Chondrocyte (in vitro differentiated cells): ENCODE data around the gene DHCR24. TPM values are rescaled to one million over a fixed set of nuclear protein-coding genes. Genes with fewer than 3 reads are reported as not detected.

Source experiments
- DNase-seq: peaks from one replicate; pipeline ENCODE4 v3.0.0; 2021; ENCODE audit warnings: mixed read lengths, low spot score
- H3K27ac Mint-ChIP-seq: one replicate; pipeline ENCODE4 v1.8.0; 2021; ENCODE audit warnings: mild to moderate bottlenecking, moderate library complexity, mixed read lengths; ENCODE audit not compliant: unreplicated experiment
- H3K27me3 Mint-ChIP-seq: 2 replicates; pipeline ENCODE4 v1.8.0; 2021; ENCODE audit warnings: low read depth, mixed read lengths
- H3K36me3 Mint-ChIP-seq: 2 replicates; pipeline ENCODE4 v1.8.0; 2021; ENCODE audit warnings: low read depth, mixed read lengths
- H3K4me1 Mint-ChIP-seq: 2 replicates; pipeline ENCODE4 v1.8.0; 2021; ENCODE audit warnings: low read depth, mild to moderate bottlenecking, mixed read lengths
- H3K4me3 Mint-ChIP-seq: one replicate; pipeline ENCODE4 v1.8.0; 2021; ENCODE audit warnings: mild to moderate bottlenecking, moderate library complexity, mixed read lengths; ENCODE audit not compliant: unreplicated experiment
- H3K9me3 Mint-ChIP-seq: 2 replicates; pipeline ENCODE4 v1.8.0; 2021; ENCODE audit warnings: low read depth, mixed read lengths
- CTCF ChIP-seq: fragments of 200-600 bp; sonication (generic); IDR thresholded peaks from 2 replicates; pipeline ENCODE4 v1.5.0; 2021; ENCODE audit warnings: antibody characterized with exemption, mild to moderate bottlenecking, moderate library complexity
- total RNA-seq: library from RNA; stranded (reverse); gene quantifications from 3 replicates; pipeline ENCODE4 v1.2.1, GENCODE V29; 2021

The DHCR24 gene
- total RNA-seq, 1 donor from 2014 or later = 129 TPM

DNA sequence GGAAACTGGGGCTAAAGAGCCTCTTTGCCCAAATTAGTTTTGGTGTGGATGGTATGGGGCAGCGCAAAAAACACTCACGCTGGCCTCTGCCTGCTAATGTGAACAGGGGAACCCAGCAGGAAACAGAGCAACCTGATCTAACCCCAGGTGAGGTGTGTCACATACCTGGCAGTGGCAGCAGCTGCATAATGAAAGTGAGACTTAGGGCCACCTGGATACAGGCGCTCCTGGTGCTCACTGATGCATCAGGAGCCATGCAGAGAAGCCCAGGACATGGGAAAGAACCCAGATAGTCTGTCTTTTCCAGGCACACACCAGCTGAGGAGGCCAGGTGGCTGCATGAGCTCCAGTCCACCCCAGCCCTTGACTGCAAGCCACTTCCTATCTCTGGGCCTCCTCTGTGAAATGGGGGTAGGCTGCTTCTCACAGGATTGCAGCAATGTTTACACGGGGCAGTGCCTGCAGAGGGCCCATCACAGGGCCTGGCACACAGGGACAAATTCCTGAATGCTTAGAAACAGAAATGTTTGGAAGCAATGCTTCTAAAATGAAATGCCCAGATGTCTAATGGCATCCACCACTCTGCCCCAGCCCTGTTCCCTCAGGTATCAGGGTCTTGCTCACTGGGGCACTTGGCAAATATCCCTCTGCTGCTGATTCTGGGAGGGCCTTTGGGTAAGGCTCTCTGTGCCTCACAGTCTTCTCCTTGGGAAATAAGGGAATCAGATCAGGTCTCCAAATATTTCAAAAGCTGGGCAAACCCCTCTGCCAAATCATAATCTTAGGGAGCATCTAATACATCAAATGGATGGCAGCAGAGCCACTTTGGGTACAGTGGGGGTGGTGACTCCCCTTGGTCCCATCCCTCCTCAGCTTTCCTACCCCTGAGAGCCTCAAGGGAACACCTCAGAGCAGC is 19.9 kb downstream of the DHCR24 start:
- DNase-seq = no peak
- no peak overlapping the region for H3K27ac Mint-ChIP-seq
- no peak for TF ChIP-seq CTCF
- no peaks in the 10 kb centered on the region for H3K9me3 Mint-ChIP-seq
- peaks cover 23% of the 10 kb centered on the region for H3K36me3 Mint-ChIP-seq
- no peaks in the 10 kb centered on the region for H3K27me3 Mint-ChIP-seq
- H3K4me3 Mint-ChIP-seq = no peak overlapping the region
- peaks cover 2% of the 10 kb centered on the region for H3K4me1 Mint-ChIP-seq

DNA sequence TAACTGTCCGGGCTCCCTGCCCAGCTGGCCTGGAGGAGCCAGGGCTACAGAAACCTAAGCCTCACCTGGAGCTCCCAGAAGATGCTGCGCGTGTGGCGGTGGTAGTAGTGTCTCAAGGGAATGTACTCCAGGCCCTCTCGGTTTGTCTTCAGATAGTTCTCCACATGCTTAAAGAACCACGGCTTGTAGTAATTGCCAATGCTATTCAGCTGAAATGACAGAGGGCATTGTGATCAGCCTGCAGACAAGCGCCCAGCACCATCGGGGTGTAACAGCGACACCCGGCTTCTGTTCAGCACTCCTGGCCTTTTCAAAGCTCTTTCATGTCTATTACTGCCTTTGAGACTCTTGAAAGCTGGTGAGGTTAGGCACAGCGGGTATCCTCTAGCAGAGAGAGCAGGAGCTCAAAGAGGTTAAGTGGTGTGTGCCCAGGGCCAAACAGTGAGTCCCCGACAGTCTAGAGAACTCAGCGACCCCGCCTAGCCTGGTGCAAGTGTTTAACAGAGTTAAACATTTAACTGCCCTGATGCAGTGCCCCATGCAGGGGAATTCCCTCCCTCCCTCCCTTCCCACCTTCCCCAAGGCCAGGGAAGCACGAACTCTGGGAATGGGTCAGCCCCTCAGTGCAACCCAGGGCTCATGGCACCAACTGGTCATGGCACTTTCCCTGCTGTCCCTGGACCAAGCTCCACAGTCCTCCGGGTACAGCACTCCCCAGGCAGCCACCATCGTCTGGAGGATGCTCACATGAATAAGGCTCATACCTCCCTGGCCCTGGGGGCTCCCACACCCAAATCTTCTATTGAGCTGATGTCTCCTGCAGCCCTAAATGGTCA is 21.5 kb downstream of the DHCR24 start:
- Mint-ChIP-seq H3K9me3 (no peaks in the 10 kb centered on the region), H3K4me3 (no peak overlapping the region), H3K4me1 (peaks cover 14% of the 10 kb centered on the region), H3K27me3 (no peaks in the 10 kb centered on the region), H3K27ac (no peak overlapping the region), H3K36me3 (peaks cover 32% of the 10 kb centered on the region)
- TF ChIP-seq CTCF = no peak
- peak; percentile 61 for DNase-seq

DNA sequence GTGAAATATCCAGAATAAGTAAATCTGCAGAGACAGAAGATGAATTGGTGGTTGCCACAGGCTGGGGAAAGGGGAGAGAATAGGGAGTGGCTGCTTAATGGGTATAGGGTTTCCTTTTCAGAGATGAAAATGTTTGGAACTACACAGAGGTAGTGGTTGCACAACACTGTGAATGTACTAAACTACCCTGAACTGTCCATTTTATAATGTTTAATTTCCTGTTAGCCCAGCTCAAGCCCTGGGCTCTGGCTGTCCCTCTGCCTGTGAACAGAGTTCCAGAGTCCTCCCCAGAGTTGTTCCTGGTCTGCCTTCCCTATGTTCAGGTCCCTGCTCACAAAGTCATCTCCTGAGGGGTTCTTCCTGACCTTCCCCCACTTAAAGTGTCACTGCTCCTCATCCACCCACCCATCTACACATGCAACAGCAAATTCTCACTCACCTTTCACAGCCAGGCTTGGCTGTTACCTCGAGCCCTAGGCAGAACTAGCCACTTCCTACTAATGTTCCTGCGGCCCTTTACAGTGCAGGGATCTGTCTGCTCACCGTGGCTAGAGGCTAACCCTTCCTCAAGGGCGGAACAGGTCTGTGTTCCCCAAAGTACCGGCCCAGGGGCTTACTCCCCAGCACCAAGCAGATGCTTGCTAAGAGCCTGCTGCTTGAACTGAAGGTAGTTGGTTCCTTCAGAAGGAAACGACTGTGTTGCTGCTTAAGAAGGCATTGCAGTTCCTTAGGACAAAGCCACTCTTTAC is 22.4 kb downstream of the DHCR24 start:
- H3K4me1 Mint-ChIP-seq = peaks cover 18% of the 10 kb centered on the region
- no peak overlapping the region for H3K27ac Mint-ChIP-seq
- no peaks in the 10 kb centered on the region for H3K27me3 Mint-ChIP-seq
- no peak for TF ChIP-seq CTCF
- H3K4me3 Mint-ChIP-seq = no peak overlapping the region
- H3K9me3 Mint-ChIP-seq = no peaks in the 10 kb centered on the region
- no peak for DNase-seq
- peaks cover 37% of the 10 kb centered on the region for H3K36me3 Mint-ChIP-seq

DNA sequence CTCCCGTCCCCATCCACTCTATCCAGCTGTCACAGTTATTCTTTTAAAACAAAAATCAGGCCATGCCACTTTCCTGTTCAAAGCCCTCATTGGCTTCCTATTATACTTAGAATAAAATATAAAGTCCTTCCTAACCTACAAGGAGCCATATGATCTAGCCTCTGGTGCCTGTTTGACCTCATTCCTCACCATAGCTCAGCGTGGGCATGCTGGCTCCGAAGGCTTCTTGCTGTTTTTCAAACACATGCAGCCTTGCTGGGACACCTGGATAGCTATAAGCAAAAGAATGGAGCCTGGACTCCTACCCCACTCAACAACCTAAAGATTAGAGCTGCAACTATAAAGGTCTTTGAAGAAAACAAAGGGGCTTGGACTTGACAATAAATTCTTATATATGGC is 23.7 kb downstream of the DHCR24 start:
- peaks cover 18% of the 10 kb centered on the region for H3K4me1 Mint-ChIP-seq
- H3K27ac Mint-ChIP-seq = peak overlapping the region; percentile 58
- H3K9me3 Mint-ChIP-seq = no peaks in the 10 kb centered on the region
- TF ChIP-seq CTCF = no peak
- no peak for DNase-seq
- H3K4me3 Mint-ChIP-seq = no peak overlapping the region
- H3K27me3 Mint-ChIP-seq = no peaks in the 10 kb centered on the region
- H3K36me3 Mint-ChIP-seq = peaks cover 32% of the 10 kb centered on the region
